Measurements from ENCODE around the gene GLRA2. TPM values are rescaled to one million over a fixed set of nuclear protein-coding genes. Genes with fewer than 3 reads are reported as not detected.
A peak's percentile ranks its signal among the peaks of the same experiment; 100 is the strongest.

Gene GLRA2
- not detected for total RNA-seq

GRCh38 chrX:14529290-14529989, at the start of gene GLRA2:
Gene GLRA2, plus strand, starts transcription at chrX:14529536. Its CDS starts 522 bp downstream, at chrX:14530058.
- no peak within 1 kb of the TSS for H3K27ac Mint-ChIP-seq
- ChIA-PET POLR2A (no interaction called here), CTCF (interaction anchor here (0.6 to 0.7 kb wide), 2 partner anchors 32 to 174 kb away, joined by 3 to 6 read pairs; no protein-coding TSS in a partner anchor)
- H3K4me3 Mint-ChIP-seq = no peak within 1 kb of the TSS
- no peak for ATAC-seq
- no peaks in the 10 kb centered on the region for H3K36me3 Mint-ChIP-seq (ENCODE audit: low read depth)
- H3K9me3 Mint-ChIP-seq (ENCODE audit: low read depth) = no peaks in the 10 kb centered on the region
- H3K4me1 Mint-ChIP-seq = no peaks in the 10 kb centered on the region
- DNase-seq = peak; percentile 10
- intact Hi-C loops (cut with DNase I, micrococcal nuclease) = loop anchor here (2.0 kb wide), 2 partner anchors 435 to 613 kb away; no protein-coding TSS in a partner anchor
- peaks cover 4% of the 10 kb centered on the region for H3K27me3 Mint-ChIP-seq

GRCh38 chrX:14489437-14489836, 39.9 kb upstream of the GLRA2 start:
- intact Hi-C loops (cut with DNase I, micrococcal nuclease) = no loop called here
- Mint-ChIP-seq H3K9me3 (ENCODE audit: low read depth) (no peaks in the 10 kb centered on the region), H3K36me3 (ENCODE audit: low read depth) (no peaks in the 10 kb centered on the region), H3K4me3 (no peak overlapping the region), H3K27me3 (no peaks in the 10 kb centered on the region), H3K4me1 (peaks cover 4% of the 10 kb centered on the region), H3K27ac (no peak overlapping the region)
- ATAC-seq (no peak), DNase-seq (no peak)
- ChIA-PET CTCF (no interaction called here), POLR2A (no interaction called here)

- H3K4me3 Mint-ChIP-seq = no peak overlapping the region
- peaks cover 4% of the 10 kb centered on the region for H3K4me1 Mint-ChIP-seq
- intact Hi-C loops (cut with DNase I, micrococcal nuclease) = no loop called here
- H3K27me3 Mint-ChIP-seq = no peaks in the 10 kb centered on the region
- no peak for DNase-seq
- H3K9me3 Mint-ChIP-seq (ENCODE audit: low read depth) = no peaks in the 10 kb centered on the region
- ChIA-PET POLR2A (no interaction called here), CTCF (no interaction called here)
- no peak overlapping the region for H3K27ac Mint-ChIP-seq
- ATAC-seq = no peak
- peaks cover 1% of the 10 kb centered on the region for H3K36me3 Mint-ChIP-seq (ENCODE audit: low read depth)
Measured at GRCh38 chrX:14491689-14492088, 37.6 kb upstream of the GLRA2 start.

DNA sequence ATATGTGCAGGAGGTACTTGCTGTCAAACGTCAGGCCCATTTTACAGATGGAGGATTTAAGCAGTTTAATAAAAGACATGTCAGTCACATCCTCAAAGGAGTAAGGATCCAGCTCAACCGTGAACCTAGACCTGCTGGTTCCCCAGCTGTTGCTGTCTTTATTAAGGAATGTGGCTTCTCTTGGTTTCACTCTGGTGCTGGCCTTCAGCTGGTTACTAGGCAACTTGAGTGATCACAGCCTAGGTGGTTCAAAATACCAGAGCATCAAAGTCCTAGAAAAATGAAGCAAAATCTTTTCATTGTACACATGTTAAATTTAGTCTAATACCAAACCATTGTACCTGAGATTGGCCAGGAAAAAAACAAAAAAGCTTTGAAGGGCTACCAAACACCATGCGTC, 32.7 kb upstream of the GLRA2 start:
- intact Hi-C loops (cut with DNase I, micrococcal nuclease) = loop anchor here in 1 of 2 experiments (5.0 kb wide), 1 partner anchor 706 kb away; no protein-coding TSS in a partner anchor
- H3K4me1 Mint-ChIP-seq = peaks cover 19% of the 10 kb centered on the region
- H3K27me3 Mint-ChIP-seq = no peaks in the 10 kb centered on the region
- peaks cover 1% of the 10 kb centered on the region for H3K36me3 Mint-ChIP-seq (ENCODE audit: low read depth)
- ChIA-PET CTCF (interaction anchor here (0.6 to 1.1 kb wide), 2 partner anchors 32 to 631 kb away, joined by 3 to 4 read pairs; no protein-coding TSS in a partner anchor), POLR2A (no interaction called here)
- no peaks in the 10 kb centered on the region for H3K9me3 Mint-ChIP-seq (ENCODE audit: low read depth)
- ATAC-seq = no peak
- DNase-seq = no peak
- peak overlapping the region; percentile 91 for H3K27ac Mint-ChIP-seq
- H3K4me3 Mint-ChIP-seq = peak overlapping the region; percentile 70

DNA sequence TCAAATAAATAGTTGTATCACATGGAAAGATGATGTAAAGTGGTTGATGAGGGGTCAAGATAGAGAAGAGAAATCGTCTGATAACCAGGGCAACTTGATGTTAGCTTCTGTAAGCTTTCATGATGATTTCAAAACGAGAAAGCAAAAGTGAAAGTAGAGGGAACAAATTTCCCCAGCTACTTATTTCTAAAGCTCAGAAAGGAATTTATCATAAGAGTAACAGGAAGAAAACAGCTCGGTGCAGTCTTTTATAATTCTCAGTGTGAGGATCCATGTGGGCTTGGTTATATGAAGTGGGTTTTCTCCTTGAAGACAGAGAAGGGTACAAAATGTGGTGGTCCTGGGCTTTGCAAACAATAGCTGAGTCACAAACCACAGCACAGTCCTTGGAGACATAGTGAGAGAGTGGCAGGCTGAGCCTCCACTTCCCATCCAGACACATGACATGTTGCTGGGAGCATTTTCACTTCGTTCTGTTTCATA, 32.1 kb upstream of the GLRA2 start:
- H3K36me3 Mint-ChIP-seq (ENCODE audit: low read depth) = peaks cover 1% of the 10 kb centered on the region
- peak overlapping the region; percentile 70 for H3K4me3 Mint-ChIP-seq
- intact Hi-C loops (cut with DNase I, micrococcal nuclease) = loop anchor here in 1 of 2 experiments (5.0 kb wide), 1 partner anchor 705 kb away; no protein-coding TSS in a partner anchor
- peaks cover 19% of the 10 kb centered on the region for H3K4me1 Mint-ChIP-seq
- H3K27me3 Mint-ChIP-seq = no peaks in the 10 kb centered on the region
- peak overlapping the region; percentile 91 for H3K27ac Mint-ChIP-seq
- ChIA-PET POLR2A (no interaction called here), CTCF (interaction anchor here (0.6 to 2.0 kb wide), 3 partner anchors 12 to 632 kb away, joined by 3 to 6 read pairs (median 4); no protein-coding TSS in a partner anchor)
- DNase-seq (peak; percentile 16), ATAC-seq (peak; percentile 80)
- no peaks in the 10 kb centered on the region for H3K9me3 Mint-ChIP-seq (ENCODE audit: low read depth)

DNA sequence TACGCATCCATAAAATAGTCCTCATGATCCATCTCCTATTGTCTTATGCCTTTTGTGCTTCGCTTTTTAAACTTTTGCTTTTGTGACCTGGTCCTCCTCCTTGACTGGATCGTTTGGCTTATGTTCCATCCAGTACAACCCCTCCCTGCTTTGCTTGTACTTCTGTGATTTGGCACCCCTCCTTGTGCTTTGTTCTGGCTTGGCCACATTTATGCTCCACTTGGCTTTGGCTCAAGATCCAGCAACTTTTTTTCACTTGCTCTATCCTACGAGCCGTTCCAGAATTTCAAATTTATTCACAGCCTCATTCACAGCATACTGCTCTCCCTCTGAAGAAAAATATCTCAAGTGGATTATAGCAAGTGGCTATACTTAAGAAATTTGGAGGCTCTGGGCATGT, 28.0 kb upstream of the GLRA2 start:
- H3K4me3 Mint-ChIP-seq = no peak overlapping the region
- DNase-seq = no peak
- H3K9me3 Mint-ChIP-seq (ENCODE audit: low read depth) = no peaks in the 10 kb centered on the region
- H3K27ac Mint-ChIP-seq = no peak overlapping the region
- H3K36me3 Mint-ChIP-seq (ENCODE audit: low read depth) = no peaks in the 10 kb centered on the region
- no peak for ATAC-seq
- H3K27me3 Mint-ChIP-seq = no peaks in the 10 kb centered on the region
- intact Hi-C loops (cut with DNase I, micrococcal nuclease) = no loop called here
- ChIA-PET CTCF (no interaction called here), POLR2A (no interaction called here)
- H3K4me1 Mint-ChIP-seq = peaks cover 19% of the 10 kb centered on the region

DNA sequence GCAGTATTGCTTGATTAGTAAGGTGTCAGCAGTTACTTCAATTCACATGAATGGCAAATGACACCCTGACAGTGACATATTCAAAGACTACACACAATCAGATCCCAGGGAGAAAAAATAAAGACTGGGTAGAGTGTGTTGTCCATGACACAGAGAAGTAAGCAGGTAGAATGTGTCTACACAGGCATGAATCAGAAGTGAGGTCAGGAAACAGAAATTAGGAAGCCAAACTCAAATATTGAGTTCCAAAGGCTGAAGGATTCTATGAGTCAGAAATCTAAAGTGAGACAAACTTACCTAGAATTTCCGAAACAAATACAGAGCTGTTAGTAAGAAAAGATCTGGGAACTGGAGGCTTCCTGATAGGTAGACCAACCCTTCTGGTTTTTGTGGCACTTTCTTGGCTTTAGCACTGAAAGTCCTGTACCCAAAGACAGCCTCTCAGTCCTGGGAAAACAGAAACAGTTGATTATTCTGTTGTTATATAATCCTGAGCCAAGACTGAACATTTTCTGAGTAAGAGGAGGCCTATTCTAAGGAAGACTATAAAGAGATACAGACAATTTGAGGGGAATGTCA, 24.3 kb upstream of the GLRA2 start:
- no peaks in the 10 kb centered on the region for H3K9me3 Mint-ChIP-seq (ENCODE audit: low read depth)
- CTCF ChIA-PET = no interaction called here
- H3K4me1 Mint-ChIP-seq = no peaks in the 10 kb centered on the region
- no peak overlapping the region for H3K27ac Mint-ChIP-seq
- no peak for DNase-seq
- peak; percentile 30 for ATAC-seq
- intact Hi-C loops (cut with DNase I, micrococcal nuclease) = no loop called here
- POLR2A ChIA-PET = no interaction called here
- peaks cover 3% of the 10 kb centered on the region for H3K27me3 Mint-ChIP-seq
- H3K4me3 Mint-ChIP-seq = no peak overlapping the region
- no peaks in the 10 kb centered on the region for H3K36me3 Mint-ChIP-seq (ENCODE audit: low read depth)

DNA sequence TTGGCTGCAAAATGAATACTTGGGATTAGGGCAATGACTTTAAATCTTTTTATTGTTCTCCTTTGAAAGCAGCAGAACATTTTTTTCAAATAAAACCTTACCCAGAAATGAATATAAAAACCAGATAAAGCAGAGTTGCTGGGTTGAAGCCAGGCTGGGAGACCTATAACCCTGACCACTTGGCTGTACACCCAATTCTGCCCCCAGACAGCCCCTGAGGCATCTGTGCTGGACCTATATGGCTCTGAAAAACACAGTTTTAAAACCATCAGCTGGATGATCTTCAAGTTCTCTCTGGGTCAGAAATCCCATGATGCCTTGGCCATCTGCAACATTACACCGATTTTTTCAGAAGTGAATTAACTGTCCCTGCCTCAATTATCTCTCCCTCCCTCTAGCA, 23.7 kb upstream of the GLRA2 start:
- Mint-ChIP-seq H3K4me3 (no peak overlapping the region), H3K36me3 (ENCODE audit: low read depth) (no peaks in the 10 kb centered on the region), H3K27me3 (peaks cover 3% of the 10 kb centered on the region), H3K9me3 (ENCODE audit: low read depth) (no peaks in the 10 kb centered on the region), H3K27ac (no peak overlapping the region), H3K4me1 (no peaks in the 10 kb centered on the region)
- ATAC-seq (no peak), DNase-seq (no peak)
- POLR2A ChIA-PET = no interaction called here
- intact Hi-C loops (cut with DNase I, micrococcal nuclease) = no loop called here
- CTCF ChIA-PET = no interaction called here

- Mint-ChIP-seq H3K27me3 (peaks cover 3% of the 10 kb centered on the region), H3K9me3 (ENCODE audit: low read depth) (no peaks in the 10 kb centered on the region), H3K27ac (no peak overlapping the region), H3K36me3 (ENCODE audit: low read depth) (no peaks in the 10 kb centered on the region), H3K4me3 (no peak overlapping the region), H3K4me1 (no peaks in the 10 kb centered on the region)
- CTCF ChIA-PET = no interaction called here
- intact Hi-C loops (cut with DNase I, micrococcal nuclease) = no loop called here
- DNase-seq = no peak
- no peak for ATAC-seq
- POLR2A ChIA-PET = no interaction called here
Measured at GRCh38 chrX:14506866-14507265, 22.5 kb upstream of the GLRA2 start.

DNA sequence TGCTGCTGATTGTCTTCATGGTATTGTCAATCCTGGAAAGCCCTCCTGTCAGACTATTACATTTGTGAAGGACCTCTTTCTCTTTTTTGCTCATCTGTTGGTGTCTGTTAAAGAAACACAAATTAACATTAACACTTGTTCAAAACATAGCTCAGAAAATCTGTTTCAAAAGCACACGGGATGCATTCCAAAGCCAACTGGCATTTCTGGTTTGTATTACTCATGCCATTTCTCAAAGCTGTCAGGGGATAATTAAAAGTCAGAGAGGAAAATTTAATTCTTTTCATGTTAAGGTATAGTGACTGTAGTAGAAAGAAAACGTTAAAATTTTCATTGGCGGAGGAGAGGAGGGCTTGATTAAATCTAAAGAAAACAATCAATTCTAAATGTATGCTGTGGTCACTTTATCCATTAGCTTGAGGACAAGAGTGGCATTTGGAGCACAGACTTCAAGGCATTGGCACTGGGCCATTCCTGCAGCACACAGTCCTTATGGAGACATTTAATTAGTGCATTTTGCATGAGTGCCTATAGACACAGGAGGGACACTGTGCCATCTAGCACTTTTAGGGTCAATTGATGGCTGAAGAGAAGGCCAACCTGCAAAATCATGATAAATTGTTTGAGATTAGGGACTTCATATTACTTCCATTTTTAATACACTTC, 21.2 kb upstream of the GLRA2 start:
- no peaks in the 10 kb centered on the region for H3K4me1 Mint-ChIP-seq
- no peaks in the 10 kb centered on the region for H3K36me3 Mint-ChIP-seq (ENCODE audit: low read depth)
- peaks cover 3% of the 10 kb centered on the region for H3K27me3 Mint-ChIP-seq
- no peak for DNase-seq
- CTCF ChIA-PET = interaction anchor here (2.0 kb wide), 1 partner anchor 10 kb away, joined by 6 read pairs; no protein-coding TSS in a partner anchor
- ATAC-seq = no peak
- no peak overlapping the region for H3K27ac Mint-ChIP-seq
- POLR2A ChIA-PET = no interaction called here
- intact Hi-C loops (cut with DNase I, micrococcal nuclease) = no loop called here
- H3K4me3 Mint-ChIP-seq = no peak overlapping the region
- H3K9me3 Mint-ChIP-seq (ENCODE audit: low read depth) = no peaks in the 10 kb centered on the region

DNA sequence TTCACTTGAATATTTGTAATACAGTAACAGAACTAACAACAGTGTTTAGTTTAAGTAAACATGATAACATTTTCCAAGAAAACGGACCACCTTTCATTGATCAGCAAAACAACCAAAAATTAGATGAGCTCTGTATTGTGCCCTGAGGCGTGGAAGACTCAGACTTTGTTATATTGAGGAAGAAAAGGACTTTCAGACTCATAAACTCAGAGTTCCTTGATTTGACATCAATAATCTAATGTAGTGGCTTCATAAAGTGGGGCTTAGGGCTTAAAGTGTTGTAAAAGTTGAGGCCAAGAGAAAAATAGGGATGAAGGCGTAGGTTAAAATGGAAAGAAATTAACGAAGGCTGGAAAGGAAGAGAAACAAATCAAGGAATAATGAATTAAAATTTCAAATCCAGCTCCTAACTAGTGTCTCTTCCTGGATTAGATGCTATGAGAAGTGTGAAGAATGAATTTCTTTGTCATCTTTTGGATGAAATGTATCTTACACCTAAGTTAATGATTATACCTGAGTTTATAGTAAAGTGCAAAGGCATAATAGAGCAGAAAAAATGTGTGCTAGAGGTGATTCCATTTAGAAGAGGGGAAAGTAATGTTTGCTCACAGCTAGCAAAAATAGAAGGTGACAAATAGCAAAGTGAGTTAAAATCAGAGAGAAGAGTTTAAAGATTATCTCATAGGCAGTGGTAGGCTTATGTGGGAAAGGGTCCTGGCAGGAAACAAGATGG, 19.8 kb upstream of the GLRA2 start:
- H3K4me3 Mint-ChIP-seq = no peak overlapping the region
- H3K9me3 Mint-ChIP-seq (ENCODE audit: low read depth) = no peaks in the 10 kb centered on the region
- no peak overlapping the region for H3K27ac Mint-ChIP-seq
- H3K27me3 Mint-ChIP-seq = peaks cover 3% of the 10 kb centered on the region
- no peak for DNase-seq
- H3K4me1 Mint-ChIP-seq = no peaks in the 10 kb centered on the region
- ChIA-PET CTCF (interaction anchor here (2.0 kb wide), 1 partner anchor 11 kb away, joined by 6 read pairs; no protein-coding TSS in a partner anchor), POLR2A (no interaction called here)
- H3K36me3 Mint-ChIP-seq (ENCODE audit: low read depth) = no peaks in the 10 kb centered on the region
- intact Hi-C loops (cut with DNase I, micrococcal nuclease) = no loop called here
- no peak for ATAC-seq

Measured in activated CD4-positive, alpha-beta T cell treated with anti-CD3 and anti-CD28 coated beads for 36 hours (primary cell).